ENCODE measurements around the gene C11orf52.

DNA sequence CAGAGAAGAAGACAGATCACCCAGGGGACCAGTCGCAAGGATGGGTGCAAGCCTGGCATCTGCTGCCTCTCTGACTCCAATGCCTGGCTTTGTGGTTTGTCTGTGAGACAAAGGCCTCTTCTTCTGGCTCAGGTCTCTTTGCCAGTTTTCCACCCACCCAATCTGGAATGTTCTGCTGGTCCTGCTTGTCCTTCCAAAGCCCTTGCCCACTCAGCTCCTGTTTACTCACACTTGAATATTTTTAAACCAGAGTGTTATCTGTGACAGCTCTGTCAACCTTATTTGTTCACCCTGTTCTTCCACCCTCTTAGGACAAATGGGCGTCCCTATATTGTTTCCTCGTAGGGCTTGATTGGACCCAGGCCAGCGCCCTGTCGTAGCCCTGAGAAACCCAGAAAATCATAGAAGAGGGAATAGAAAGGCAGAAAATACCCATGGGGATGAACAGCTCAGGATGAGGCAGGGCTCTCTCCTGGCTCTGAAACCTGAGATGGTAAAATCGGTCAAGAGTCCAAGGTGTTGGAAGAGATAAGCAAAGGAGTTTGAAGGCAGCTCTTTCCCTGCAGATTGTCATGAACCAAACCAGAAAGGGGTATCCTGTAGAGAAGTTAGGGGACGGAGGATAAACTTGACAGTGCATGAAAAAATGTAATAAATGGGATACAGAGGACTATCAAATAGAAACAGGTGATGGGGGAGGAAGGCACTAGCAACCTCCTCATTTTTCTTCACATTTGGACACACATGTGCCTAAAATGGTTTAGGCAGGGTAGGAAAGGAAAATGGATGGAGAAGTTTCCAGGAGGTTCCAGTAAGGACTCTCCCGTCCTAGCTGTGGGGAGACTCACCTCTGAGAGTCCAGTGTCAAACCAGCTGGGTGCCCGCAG, 7.8 kb upstream of the C11orf52 start:
- TF ChIP-seq, protein P1, sequence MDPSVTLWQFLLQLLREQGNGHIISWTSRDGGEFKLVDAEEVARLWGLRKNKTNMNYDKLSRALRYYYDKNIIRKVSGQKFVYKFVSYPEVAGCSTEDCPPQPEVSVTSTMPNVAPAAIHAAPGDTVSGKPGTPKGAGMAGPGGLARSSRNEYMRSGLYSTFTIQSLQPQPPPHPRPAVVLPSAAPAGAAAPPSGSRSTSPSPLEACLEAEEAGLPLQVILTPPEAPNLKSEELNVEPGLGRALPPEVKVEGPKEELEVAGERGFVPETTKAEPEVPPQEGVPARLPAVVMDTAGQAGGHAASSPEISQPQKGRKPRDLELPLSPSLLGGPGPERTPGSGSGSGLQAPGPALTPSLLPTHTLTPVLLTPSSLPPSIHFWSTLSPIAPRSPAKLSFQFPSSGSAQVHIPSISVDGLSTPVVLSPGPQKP (IDR thresholded peaks at IDR 0.05; ENCODE audit: borderline replicate concordance, low read depth, low read length), result no peak
- TF ChIP-seq RAD21 (IDR thresholded peaks at IDR 0.05; ENCODE audit: low read length), result no peak
- TF ChIP-seq, protein P2, sequence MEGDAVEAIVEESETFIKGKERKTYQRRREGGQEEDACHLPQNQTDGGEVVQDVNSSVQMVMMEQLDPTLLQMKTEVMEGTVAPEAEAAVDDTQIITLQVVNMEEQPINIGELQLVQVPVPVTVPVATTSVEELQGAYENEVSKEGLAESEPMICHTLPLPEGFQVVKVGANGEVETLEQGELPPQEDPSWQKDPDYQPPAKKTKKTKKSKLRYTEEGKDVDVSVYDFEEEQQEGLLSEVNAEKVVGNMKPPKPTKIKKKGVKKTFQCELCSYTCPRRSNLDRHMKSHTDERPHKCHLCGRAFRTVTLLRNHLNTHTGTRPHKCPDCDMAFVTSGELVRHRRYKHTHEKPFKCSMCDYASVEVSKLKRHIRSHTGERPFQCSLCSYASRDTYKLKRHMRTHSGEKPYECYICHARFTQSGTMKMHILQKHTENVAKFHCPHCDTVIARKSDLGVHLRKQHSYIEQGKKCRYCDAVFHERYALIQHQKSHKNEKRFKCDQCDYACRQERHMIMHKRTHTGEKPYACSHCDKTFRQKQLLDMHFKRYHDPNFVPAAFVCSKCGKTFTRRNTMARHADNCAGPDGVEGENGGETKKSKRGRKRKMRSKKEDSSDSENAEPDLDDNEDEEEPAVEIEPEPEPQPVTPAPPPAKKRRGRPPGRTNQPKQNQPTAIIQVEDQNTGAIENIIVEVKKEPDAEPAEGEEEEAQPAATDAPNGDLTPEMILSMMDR (conservative IDR thresholded peaks at IDR 0.05; ENCODE audit: low read depth, low read length), result no peak
- TF ChIP-seq SMC3 (IDR thresholded peaks at IDR 0.05; ENCODE audit: low read depth, low read length), result no peak
- no peak for TF ChIP-seq POLR2A (IDR thresholded peaks at IDR 0.05; ENCODE audit: low read depth, low read length)
- TF ChIP-seq FOS (IDR thresholded peaks at IDR 0.05; ENCODE audit: low read depth, low read length), result no peak
- no peak for TF ChIP-seq RFX5 (IDR thresholded peaks at IDR 0.05; ENCODE audit: low read depth, low read length)
